GM23338 (cell line): Measurements from ENCODE around the gene CCDC134. TPM values are rescaled to one million over a fixed set of nuclear protein-coding genes. Genes with fewer than 3 reads are reported as not detected.

Source experiments
- ATAC-seq: fragments of 200-7000 bp; cut with Tn5 transposase; 3 replicates; pipeline ENCODE4 v1.9.1; 2020
- DNase-seq: peaks from one replicate; pipeline ENCODE4 v3.0.0-alpha.2; 2015; ENCODE audit warnings: low spot score
- H2AFZ ChIP-seq: fragments of 200-600 bp; sonication (generic); 2 replicates; pipeline ENCODE4 v1.8.0; 2016; ENCODE audit warnings: antibody characterized with exemption, mild to moderate bottlenecking, moderate library complexity
- H3F3A ChIP-seq: fragments of 200-600 bp; sonication (generic); replicated peaks from 2 replicates; pipeline ENCODE4 v1.8.0; 2017; ENCODE audit warnings: antibody characterized with exemption, mixed run types, low read depth
- H3K27ac ChIP-seq: fragments of 200-600 bp; sonication (generic); 2 replicates; pipeline ENCODE4 v1.6.1; 2016; ENCODE audit warnings: low read depth
- H3K27me3 ChIP-seq: fragments of 200-600 bp; sonication (generic); 2 replicates; pipeline ENCODE4 v1.8.0; 2016; ENCODE audit warnings: mild to moderate bottlenecking, mixed run types, moderate library complexity; ENCODE audit not compliant: insufficient read depth
- H3K36me3 ChIP-seq: fragments of 200-600 bp; sonication (generic); 2 replicates; pipeline ENCODE4 v1.8.0; 2016; ENCODE audit warnings: mild to moderate bottlenecking; ENCODE audit not compliant: insufficient read depth
- H3K4me1 ChIP-seq: fragments of 200-600 bp; sonication (generic); 2 replicates; pipeline ENCODE4 v1.8.0; 2016; ENCODE audit warnings: mild to moderate bottlenecking, moderate library complexity; ENCODE audit not compliant: insufficient read depth
- H3K4me2 ChIP-seq: fragments of 200-600 bp; sonication (generic); 2 replicates; pipeline ENCODE4 v1.7.1; 2017; ENCODE audit warnings: mixed run types
- H3K4me3 ChIP-seq: fragments of 200-600 bp; sonication (generic); 2 replicates; pipeline ENCODE4 v1.6.1; 2016; ENCODE audit warnings: mixed run types
- H3K79me2 ChIP-seq: fragments of 200-600 bp; sonication (generic); replicated peaks from 2 replicates; pipeline ENCODE4 v1.8.0; 2017; ENCODE audit warnings: mild to moderate bottlenecking; ENCODE audit not compliant: insufficient read depth
- H3K9me2 ChIP-seq: fragments of 200-600 bp; sonication (generic); 2 replicates; pipeline ENCODE4 v1.8.0; 2017; ENCODE audit not compliant: insufficient read depth
- H4K20me1 ChIP-seq: fragments of 200-600 bp; sonication (generic); replicated peaks from 2 replicates; pipeline ENCODE4 v1.8.0; 2017; ENCODE audit warnings: mild to moderate bottlenecking; ENCODE audit not compliant: insufficient read depth
- H3K27ac Mint-ChIP-seq: 2 replicates; pipeline ENCODE4 v1.8.0; 2020; ENCODE audit warnings: inconsistent platforms, mild to moderate bottlenecking, moderate library complexity, mixed read lengths
- H3K27me3 Mint-ChIP-seq: 3 replicates; pipeline ENCODE4 v1.8.0; 2022; ENCODE audit warnings: low read depth, mild to moderate bottlenecking, moderate library complexity, mixed read lengths, inconsistent platforms; ENCODE audit not compliant: insufficient read depth, poor library complexity
- H3K36me3 Mint-ChIP-seq: 3 replicates; pipeline ENCODE4 v1.8.0; 2021; ENCODE audit warnings: low read depth, mild to moderate bottlenecking, inconsistent platforms, moderate library complexity, mixed read lengths
- H3K4me1 Mint-ChIP-seq: 3 replicates; pipeline ENCODE4 v1.8.0; 2020; ENCODE audit warnings: mild to moderate bottlenecking, inconsistent platforms, mixed read lengths
- H3K4me3 Mint-ChIP-seq: 3 replicates; pipeline ENCODE4 v1.8.0; 2021; ENCODE audit warnings: moderate library complexity, mild to moderate bottlenecking, inconsistent platforms, mixed read lengths
- H3K9me3 Mint-ChIP-seq: 3 replicates; pipeline ENCODE4 v1.8.0; 2020; ENCODE audit warnings: moderate library complexity, mild to moderate bottlenecking, inconsistent platforms, mixed read lengths
- CREB1 ChIP-seq: fragments of 250-450 bp; sonication (Bioruptor Pico); IDR thresholded peaks from 2 replicates; pipeline ENCODE4 v1.5.0; 2020; ENCODE audit warnings: low read depth, mild to moderate bottlenecking, moderate library complexity
- POLR2AphosphoS5 ChIP-seq: IDR thresholded peaks from 2 replicates; pipeline ENCODE4 v1.6.1; 2016; ENCODE audit warnings: antibody characterized with exemption, low read depth
- STAT1 ChIP-seq: IDR thresholded peaks from one replicate; pipeline ENCODE4 v1.6.1; 2016; ENCODE audit warnings: antibody characterized with exemption; ENCODE audit not compliant: unreplicated experiment
- ZNF114 ChIP-seq: fragments of 250-450 bp; sonication (Bioruptor Pico); IDR thresholded peaks from 2 replicates; pipeline ENCODE4 v1.5.0; 2020; ENCODE audit warnings: mild to moderate bottlenecking, moderate library complexity
- polyA plus RNA-seq: library from polyadenylated mRNA; unstranded; fragments of >200 nt; fragmentation: Nextera tagmentation; extraction: Ambion mirVana; gene quantifications from 2 replicates; pipeline ENCODE4 v1.2.1, GENCODE V29; 2016
- total RNA-seq: library from RNA; depleted of rRNA; stranded (reverse); fragments of >200 nt; shearing (Covaris generic); gene quantifications from 2 replicates; pipeline ENCODE4 v1.2.3, GENCODE V29; 2014
- TF ChIP-seq, protein P1 (sequence below): IDR thresholded peaks from one replicate; pipeline ENCODE4 v1.6.1; 2018; ENCODE audit warnings: antibody characterized with exemption; ENCODE audit not compliant: unreplicated experiment
- TF ChIP-seq, protein P2 (sequence below), 2 experiments: fragments of 200-600 bp in 1 of 2; sonication (generic) in 1 of 2; conservative IDR thresholded peaks; 2 replicates each; pipeline versions ENCODE4 v1.5.1 to v1.6.1; 2016 to 2017; ENCODE audit warnings: antibody characterized with exemption in 2 of 2, low read depth in 2 of 2, mild to moderate bottlenecking in 2 of 2, moderate library complexity in 1 of 2
- TF ChIP-seq, protein P3 (sequence below): IDR thresholded peaks from 2 replicates; pipeline ENCODE4 v1.6.1; 2016; ENCODE audit warnings: antibody characterized with exemption
- TF ChIP-seq, protein P4 (sequence below): fragments of 250-450 bp; sonication (Bioruptor Pico); IDR thresholded peaks from 2 replicates; pipeline ENCODE4 v1.5.0; 2020; ENCODE audit warnings: mild to moderate bottlenecking, moderate library complexity

The CCDC134 gene
- total and polyA plus RNA-seq, 2 experiments from 2014 or later, result 2.7 to 24.5 TPM

DNA sequence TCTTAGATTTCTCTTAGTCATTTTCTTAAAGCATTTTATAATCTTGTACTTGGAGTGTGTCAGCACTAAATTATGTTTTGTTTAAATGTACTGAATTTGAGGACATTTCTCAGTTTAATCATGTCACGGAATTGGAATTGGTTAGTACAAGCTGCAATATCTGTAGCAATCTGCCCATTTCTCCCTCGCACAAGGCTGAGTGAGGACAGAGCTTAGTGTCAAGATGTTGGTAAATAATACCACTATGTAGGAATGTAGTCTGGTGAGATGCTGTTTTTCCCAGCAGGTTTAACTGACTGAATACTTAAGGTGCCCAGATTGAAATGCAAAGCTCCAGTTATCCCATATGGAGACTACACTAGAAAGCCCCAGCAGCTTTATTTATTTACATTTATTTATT is 63.0 kb downstream of the CCDC134 start (continued):
- TF ChIP-seq, protein P1, sequence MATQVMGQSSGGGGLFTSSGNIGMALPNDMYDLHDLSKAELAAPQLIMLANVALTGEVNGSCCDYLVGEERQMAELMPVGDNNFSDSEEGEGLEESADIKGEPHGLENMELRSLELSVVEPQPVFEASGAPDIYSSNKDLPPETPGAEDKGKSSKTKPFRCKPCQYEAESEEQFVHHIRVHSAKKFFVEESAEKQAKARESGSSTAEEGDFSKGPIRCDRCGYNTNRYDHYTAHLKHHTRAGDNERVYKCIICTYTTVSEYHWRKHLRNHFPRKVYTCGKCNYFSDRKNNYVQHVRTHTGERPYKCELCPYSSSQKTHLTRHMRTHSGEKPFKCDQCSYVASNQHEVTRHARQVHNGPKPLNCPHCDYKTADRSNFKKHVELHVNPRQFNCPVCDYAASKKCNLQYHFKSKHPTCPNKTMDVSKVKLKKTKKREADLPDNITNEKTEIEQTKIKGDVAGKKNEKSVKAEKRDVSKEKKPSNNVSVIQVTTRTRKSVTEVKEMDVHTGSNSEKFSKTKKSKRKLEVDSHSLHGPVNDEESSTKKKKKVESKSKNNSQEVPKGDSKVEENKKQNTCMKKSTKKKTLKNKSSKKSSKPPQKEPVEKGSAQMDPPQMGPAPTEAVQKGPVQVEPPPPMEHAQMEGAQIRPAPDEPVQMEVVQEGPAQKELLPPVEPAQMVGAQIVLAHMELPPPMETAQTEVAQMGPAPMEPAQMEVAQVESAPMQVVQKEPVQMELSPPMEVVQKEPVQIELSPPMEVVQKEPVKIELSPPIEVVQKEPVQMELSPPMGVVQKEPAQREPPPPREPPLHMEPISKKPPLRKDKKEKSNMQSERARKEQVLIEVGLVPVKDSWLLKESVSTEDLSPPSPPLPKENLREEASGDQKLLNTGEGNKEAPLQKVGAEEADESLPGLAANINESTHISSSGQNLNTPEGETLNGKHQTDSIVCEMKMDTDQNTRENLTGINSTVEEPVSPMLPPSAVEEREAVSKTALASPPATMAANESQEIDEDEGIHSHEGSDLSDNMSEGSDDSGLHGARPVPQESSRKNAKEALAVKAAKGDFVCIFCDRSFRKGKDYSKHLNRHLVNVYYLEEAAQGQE, result no peak
- TF ChIP-seq, protein P2, sequence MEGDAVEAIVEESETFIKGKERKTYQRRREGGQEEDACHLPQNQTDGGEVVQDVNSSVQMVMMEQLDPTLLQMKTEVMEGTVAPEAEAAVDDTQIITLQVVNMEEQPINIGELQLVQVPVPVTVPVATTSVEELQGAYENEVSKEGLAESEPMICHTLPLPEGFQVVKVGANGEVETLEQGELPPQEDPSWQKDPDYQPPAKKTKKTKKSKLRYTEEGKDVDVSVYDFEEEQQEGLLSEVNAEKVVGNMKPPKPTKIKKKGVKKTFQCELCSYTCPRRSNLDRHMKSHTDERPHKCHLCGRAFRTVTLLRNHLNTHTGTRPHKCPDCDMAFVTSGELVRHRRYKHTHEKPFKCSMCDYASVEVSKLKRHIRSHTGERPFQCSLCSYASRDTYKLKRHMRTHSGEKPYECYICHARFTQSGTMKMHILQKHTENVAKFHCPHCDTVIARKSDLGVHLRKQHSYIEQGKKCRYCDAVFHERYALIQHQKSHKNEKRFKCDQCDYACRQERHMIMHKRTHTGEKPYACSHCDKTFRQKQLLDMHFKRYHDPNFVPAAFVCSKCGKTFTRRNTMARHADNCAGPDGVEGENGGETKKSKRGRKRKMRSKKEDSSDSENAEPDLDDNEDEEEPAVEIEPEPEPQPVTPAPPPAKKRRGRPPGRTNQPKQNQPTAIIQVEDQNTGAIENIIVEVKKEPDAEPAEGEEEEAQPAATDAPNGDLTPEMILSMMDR (conservative IDR thresholded peaks at IDR 0.05; ENCODE audit: low read depth in 2 of 2), result no peak
- TF ChIP-seq POLR2AphosphoS5 (no peak), CREB1 (CRISPR knock-in tag) (no peak), ZNF114 (CRISPR knock-in tag) (no peak)

DNA sequence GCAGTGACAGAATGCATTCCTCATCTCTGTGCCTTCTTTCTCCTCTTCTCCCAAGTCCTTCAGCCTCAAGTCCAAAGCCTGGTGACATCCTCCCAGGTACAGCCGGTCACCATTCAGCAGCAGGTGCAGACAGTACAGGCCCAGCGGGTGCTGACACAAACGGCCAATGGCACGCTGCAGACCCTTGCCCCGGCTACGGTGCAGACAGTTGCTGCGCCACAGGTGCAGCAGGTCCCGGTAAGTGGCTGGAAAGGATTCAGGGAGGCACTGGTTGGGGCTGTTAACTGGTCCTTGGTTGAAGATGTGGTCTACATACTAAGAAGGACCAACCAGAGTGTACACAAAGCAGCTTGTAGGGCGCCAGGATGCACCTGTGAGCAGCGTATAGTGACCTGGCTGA is 68.1 kb downstream of the CCDC134 start:
- Mint-ChIP-seq H3K9me3 (no peaks in the 10 kb centered on the region), H3K27ac (no peak overlapping the region), H3K4me1 (peaks cover under 1% of the 10 kb centered on the region; the same call in 2 of the 3 replicates), H3K36me3 (peaks cover 63% of the 10 kb centered on the region), H3K27me3 (peaks cover 6% of the 10 kb centered on the region), H3K4me3 (no peak overlapping the region)
- Histone ChIP-seq H3K4me3 (no peak overlapping the region), H4K20me1 (peaks cover 13% of the 10 kb centered on the region), H3K4me1 (no peaks in the 10 kb centered on the region), H3K27me3 (no peaks in the 10 kb centered on the region), H3K27ac (no peak overlapping the region), H3K36me3 (peaks cover 44% of the 10 kb centered on the region), H3F3A (0 out of 2 replicates have a peak, but pooled peaks cover 8% of the 10 kb centered on the region), H3K9me2 (no peaks in the 10 kb centered on the region), H3K4me2 (no peak overlapping the region), H2AFZ (no peak overlapping the region), H3K79me2 (peaks cover 30% of the 10 kb centered on the region)
- no peak for ATAC-seq
- TF ChIP-seq STAT1, result no peak
- TF ChIP-seq, protein P3, sequence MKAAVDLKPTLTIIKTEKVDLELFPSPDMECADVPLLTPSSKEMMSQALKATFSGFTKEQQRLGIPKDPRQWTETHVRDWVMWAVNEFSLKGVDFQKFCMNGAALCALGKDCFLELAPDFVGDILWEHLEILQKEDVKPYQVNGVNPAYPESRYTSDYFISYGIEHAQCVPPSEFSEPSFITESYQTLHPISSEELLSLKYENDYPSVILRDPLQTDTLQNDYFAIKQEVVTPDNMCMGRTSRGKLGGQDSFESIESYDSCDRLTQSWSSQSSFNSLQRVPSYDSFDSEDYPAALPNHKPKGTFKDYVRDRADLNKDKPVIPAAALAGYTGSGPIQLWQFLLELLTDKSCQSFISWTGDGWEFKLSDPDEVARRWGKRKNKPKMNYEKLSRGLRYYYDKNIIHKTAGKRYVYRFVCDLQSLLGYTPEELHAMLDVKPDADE, result no peak
- no peak for TF ChIP-seq CREB1 (CRISPR knock-in tag)
- TF ChIP-seq, protein P4, sequence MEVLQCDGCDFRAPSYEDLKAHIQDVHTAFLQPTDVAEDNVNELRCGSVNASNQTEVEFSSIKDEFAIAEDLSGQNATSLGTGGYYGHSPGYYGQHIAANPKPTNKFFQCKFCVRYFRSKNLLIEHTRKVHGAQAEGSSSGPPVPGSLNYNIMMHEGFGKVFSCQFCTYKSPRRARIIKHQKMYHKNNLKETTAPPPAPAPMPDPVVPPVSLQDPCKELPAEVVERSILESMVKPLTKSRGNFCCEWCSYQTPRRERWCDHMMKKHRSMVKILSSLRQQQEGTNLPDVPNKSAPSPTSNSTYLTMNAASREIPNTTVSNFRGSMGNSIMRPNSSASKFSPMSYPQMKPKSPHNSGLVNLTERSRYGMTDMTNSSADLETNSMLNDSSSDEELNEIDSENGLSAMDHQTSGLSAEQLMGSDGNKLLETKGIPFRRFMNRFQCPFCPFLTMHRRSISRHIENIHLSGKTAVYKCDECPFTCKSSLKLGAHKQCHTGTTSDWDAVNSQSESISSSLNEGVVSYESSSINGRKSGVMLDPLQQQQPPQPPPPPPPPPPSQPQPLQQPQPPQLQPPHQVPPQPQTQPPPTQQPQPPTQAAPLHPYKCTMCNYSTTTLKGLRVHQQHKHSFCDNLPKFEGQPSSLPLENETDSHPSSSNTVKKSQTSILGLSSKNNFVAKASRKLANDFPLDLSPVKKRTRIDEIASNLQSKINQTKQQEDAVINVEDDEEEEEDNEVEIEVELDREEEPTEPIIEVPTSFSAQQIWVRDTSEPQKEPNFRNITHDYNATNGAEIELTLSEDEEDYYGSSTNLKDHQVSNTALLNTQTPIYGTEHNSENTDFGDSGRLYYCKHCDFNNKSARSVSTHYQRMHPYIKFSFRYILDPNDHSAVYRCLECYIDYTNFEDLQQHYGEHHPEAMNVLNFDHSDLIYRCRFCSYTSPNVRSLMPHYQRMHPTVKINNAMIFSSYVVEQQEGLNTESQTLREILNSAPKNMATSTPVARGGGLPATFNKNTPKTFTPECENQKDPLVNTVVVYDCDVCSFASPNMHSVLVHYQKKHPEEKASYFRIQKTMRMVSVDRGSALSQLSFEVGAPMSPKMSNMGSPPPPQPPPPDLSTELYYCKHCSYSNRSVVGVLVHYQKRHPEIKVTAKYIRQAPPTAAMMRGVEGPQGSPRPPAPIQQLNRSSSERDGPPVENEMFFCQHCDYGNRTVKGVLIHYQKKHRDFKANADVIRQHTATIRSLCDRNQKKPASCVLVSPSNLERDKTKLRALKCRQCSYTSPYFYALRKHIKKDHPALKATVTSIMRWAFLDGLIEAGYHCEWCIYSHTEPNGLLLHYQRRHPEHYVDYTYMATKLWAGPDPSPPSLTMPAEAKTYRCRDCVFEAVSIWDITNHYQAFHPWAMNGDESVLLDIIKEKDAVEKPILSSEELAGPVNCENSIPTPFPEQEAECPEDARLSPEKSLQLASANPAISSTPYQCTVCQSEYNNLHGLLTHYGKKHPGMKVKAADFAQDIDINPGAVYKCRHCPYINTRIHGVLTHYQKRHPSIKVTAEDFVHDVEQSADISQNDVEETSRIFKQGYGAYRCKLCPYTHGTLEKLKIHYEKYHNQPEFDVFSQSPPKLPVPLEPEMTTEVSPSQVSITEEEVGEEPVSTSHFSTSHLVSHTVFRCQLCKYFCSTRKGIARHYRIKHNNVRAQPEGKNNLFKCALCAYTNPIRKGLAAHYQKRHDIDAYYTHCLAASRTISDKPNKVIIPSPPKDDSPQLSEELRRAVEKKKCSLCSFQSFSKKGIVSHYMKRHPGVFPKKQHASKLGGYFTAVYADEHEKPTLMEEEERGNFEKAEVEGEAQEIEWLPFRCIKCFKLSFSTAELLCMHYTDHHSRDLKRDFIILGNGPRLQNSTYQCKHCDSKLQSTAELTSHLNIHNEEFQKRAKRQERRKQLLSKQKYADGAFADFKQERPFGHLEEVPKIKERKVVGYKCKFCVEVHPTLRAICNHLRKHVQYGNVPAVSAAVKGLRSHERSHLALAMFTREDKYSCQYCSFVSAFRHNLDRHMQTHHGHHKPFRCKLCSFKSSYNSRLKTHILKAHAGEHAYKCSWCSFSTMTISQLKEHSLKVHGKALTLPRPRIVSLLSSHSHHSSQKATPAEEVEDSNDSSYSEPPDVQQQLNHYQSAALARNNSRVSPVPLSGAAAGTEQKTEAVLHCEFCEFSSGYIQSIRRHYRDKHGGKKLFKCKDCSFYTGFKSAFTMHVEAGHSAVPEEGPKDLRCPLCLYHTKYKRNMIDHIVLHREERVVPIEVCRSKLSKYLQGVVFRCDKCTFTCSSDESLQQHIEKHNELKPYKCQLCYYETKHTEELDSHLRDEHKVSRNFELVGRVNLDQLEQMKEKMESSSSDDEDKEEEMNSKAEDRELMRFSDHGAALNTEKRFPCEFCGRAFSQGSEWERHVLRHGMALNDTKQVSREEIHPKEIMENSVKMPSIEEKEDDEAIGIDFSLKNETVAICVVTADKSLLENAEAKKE (CRISPR knock-in tag), result no peak
- TF ChIP-seq, protein P1, result no peak
- no peak for DNase-seq
